Ramos (cell line): Measurements from ENCODE around the gene ATF7IP.

Experiments used
- in situ Hi-C: fragments of 300-500 bp; cut with MboI; formaldehyde crosslinking; loops from one replicate; pipeline ENCODE4 v1.14.3; 2022; ENCODE audit warnings: low sequenced_read_pairs; ENCODE audit not compliant: unreplicated experiment

The ATF7IP gene

GRCh38 chr12:14473707-14474287, 108.3 kb downstream of the ATF7IP start:
- in situ Hi-C loops, result no loop called here

DNA sequence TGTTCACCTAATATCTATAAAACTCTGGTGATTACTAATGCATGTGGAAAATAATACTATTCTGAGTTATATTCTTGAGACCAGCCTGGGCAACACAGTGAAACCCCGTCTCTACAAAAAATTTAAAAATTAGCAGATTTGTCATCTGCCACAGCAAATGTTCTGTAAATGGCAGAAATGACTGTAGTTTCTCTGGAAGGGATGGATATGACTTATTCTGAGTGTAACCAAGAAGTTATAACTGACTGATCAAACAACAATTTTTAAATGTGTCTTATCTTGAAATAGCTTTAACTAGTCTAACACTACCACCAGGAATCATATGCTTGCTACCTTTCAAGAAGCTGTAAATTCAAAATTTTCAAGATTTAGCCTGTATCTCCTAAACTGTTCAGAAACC, 113.5 kb downstream of the ATF7IP start:
- in situ Hi-C loops, result no loop called here

DNA sequence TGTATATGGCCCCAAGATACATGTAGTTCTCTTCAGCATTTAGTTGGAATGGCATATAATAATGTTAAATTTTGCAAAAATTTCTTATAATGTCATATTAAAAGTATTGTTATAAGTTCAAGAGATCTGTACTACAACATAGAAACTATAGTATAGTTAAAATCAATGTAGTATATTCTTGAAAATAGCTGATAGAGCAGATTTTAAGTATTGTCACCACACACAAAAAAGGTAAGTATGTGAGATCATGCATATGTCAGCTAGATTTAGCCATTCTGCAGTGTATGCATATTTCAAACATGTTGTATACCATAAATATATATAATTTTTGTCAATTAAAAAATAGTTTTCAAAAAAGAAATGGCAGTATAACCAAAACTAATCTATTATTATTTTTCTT, 115.7 kb downstream of the ATF7IP start:
- in situ Hi-C loops, result no loop called here

DNA sequence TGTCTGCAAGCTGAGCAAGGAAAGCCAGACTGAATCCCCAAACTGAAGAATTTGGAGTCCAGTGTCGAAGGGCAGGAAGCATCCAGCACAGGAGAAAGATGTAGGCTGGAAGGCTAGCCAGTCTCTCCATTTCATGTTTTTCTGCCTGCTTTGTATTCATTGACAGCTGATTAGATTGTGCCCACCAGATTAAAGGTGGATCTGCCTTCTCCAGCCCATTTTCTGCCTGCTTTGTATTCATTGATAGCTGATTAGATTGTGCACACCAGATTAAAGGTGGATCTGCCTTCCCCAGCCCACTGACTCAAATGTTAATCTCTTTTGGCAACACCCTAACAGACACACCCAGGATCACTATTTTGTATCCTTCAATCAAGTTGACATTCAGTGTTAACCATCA, 116.9 kb downstream of the ATF7IP start:
- in situ Hi-C loops, result no loop called here

DNA sequence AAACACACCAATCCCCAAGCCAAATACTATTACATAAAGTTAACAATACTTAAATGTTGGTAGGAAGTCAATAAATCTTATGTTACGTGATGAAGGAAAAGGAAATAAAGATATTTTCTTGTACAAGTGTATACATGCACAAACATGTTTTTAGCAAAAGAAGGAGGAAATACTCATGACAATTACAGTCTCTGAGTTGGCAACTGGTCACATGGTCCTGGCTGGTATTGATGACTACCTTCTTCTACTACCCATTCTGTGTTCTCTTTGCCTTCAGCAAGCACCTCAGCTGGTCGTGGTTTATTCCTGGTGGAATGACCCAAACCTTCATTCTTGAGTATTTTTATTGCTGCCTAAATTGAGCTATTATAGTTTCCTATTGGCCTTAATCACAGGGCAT, 117.4 kb downstream of the ATF7IP start:
- in situ Hi-C loops, result no loop called here

DNA sequence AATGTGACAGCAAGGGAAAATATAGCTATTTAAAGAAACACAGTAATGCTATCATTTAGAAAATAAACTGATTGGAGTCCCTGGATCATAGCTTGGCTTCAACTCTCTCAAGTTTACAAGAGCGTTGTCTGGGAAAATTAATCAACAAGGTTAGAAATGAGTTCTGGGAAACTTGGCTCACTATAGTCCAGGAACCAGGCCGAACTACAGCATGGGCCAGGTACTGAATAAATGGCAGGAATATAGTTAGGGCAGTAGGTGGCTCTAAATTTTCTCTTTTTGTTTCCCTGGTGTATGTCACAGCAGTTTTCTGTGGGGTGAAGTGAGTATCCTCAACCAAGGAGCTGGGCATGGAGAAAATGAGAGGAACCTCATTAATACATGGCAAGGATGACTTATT, 129.8 kb downstream of the ATF7IP start:
- in situ Hi-C loops, result no loop called here

DNA sequence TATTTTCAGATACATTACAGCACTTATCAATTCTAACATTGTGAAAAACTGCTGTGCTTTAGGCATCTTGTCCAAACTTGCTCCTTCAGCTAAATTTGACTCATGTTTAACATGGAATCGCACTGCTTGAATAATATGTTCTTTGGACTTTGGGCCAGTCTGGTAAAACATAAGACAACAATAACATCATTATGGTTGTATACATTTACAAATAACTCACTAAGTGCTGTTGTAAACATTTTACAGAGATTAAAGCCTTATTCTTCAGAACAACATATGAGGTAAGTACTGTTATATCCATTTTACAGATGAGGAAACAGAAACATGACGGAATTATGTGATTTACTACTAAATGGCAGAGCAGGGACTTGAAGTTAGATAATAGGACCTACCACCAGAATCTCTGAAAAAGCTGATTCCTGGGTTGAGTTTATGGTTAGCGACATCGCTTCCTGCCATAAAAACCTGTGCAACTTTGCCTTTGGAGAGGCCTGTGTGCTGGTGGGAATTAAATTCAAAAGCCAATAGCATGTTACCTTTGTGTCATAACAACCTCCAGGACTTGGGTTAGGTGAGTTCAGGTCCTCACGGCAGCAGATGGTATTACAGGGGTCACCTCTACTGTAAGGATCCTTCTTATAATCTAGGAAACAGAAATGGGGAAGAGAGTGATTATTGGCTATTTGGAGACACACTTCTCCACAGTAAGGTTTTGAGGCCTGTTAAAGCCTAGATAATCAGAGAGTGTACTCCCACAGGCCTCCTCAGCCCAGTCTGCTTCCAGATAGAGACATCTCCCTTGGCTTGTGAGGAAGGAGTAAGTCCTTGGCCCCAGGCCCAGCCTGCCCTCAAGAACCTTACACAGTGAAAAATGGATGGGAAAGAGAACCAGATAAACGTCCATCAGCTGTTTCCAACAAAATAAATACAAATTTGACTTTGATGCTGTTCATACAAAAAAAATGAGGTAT, 140.4 kb downstream of the ATF7IP start:
- in situ Hi-C loops, result no loop called here

DNA sequence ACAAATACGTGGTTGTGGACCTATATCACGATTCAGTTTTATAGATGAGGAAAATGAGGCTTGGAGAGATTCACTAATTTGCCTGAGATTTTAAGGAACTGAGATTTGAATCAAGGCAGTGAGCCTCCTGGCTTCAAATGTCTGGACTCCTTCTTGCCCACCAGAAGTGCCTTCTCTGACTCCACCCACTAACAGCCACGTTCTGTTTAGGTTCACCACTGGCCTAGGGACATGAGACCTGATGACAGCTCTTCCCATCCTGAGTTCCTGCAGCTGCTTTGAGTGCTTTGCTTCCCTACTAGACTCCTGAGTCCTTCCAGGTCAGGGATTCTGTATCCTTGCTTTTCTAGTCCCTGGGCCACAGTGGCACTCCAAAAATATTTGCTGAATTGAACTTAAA, 145.1 kb downstream of the ATF7IP start:
- in situ Hi-C loops, result no loop called here

- in situ Hi-C loops, result no loop called here
Observed at GRCh38 chr12:14514154-14514842, 148.8 kb downstream of the ATF7IP start.

GRCh38 chr12:14514946-14515345, 149.5 kb downstream of the ATF7IP start:
- in situ Hi-C loops, result no loop called here

DNA sequence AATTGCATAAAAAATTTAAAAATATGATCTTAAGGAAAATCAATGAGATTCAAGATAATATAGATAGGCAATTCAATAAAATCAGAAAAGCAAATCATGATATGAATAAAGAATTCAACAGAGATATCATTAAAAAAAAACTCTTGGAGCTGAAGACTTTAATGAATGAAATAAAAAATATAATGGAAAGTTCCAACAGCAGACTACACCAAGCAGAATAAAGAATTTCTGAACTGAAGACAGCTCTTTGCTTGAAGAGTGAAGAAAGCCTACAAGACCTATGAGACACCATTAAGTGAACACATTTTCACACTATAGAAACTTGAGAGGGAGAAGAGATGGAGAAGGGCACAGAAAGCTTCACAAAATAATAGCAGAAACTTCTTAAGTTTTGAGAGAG, 156.3 kb downstream of the ATF7IP start:
- in situ Hi-C loops, result no loop called here

DNA sequence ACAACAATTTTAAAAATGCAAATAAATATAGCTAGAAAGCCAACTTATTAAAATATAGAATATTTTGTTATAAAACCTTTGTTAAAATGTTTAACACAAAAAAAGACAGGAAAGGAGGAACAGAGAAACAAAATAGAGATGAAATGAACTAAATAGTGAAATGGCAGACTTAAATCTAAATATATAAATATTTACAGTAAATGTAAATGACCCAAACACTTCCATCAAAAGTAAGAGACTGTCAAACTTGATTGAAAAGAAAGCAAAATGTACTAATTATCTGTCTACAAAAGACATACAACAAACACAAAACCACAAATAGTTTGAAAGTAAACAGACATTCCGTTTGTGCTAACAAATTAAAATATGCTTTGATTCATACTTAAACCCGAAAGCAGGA, 160.5 kb downstream of the ATF7IP start:
- in situ Hi-C loops, result no loop called here

- in situ Hi-C loops, result no loop called here
Observed at GRCh38 chr12:14532152-14532551, 166.7 kb downstream of the ATF7IP start.

DNA sequence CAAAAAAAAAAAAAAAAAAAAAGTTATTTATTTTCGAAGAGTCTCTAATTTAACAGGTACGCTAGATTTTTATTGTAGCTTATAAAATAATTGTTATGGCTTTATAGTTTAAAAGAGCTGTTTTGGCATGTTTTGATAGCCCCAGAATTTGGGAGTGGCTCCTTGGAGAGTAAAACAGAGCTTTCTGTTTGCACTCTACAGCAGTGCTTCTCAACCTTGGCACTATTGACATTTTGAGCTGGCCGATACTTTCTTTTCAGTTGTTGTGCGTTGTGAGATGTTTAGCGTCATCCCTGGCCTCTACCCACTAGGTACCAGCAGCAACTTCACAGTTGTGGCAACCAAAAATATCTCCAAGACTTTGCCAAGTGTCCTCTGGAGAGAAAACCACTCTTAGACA, 171.6 kb downstream of the ATF7IP start:
- in situ Hi-C loops, result no loop called here

GRCh38 chr12:14540801-14541462, 175.4 kb downstream of the ATF7IP start:
- in situ Hi-C loops, result no loop called here

- in situ Hi-C loops, result no loop called here
Observed at GRCh38 chr12:14545144-14546124, 180.0 kb downstream of the ATF7IP start.

- in situ Hi-C loops, result no loop called here
Observed at GRCh38 chr12:14547571-14547970, 182.1 kb downstream of the ATF7IP start.

GRCh38 chr12:14548609-14549008, 183.1 kb downstream of the ATF7IP start:
- in situ Hi-C loops, result no loop called here
